ENCODE results near the gene ZFAND6.

ZFAND6 gene

GRCh38 chr15:80132382-80132781 lies 72.9 kb downstream of the ZFAND6 start:
- no peak for ATAC-seq

GRCh38 chr15:80136854-80137253 lies 77.4 kb downstream of the ZFAND6 start:
- TF ChIP-seq ISL1 (CRISPR knock-in tag; IDR thresholded peaks at IDR 0.05) = no peak
- ATAC-seq = no peak

More at GRCh38 chr15:80132382-80132781, 72.9 kb downstream of the ZFAND6 start:
- no peak for TF ChIP-seq POU6F1 (CRISPR knock-in tag; IDR thresholded peaks at IDR 0.05; ENCODE audit: borderline replicate concordance, low read depth)
- no peak for TF ChIP-seq OSR1 (CRISPR knock-in tag; IDR thresholded peaks at IDR 0.05)
- no peak for TF ChIP-seq PPARA (CRISPR knock-in tag; IDR thresholded peaks at IDR 0.05; ENCODE audit: borderline replicate concordance)
- no peak for TF ChIP-seq RARB (CRISPR knock-in tag; IDR thresholded peaks at IDR 0.05)
- TF ChIP-seq PATZ1 (CRISPR knock-in tag; IDR thresholded peaks at IDR 0.05; ENCODE audit: borderline replicate concordance) = no peak
- no peak for TF ChIP-seq CSRNP3 (CRISPR knock-in tag; IDR thresholded peaks at IDR 0.05)
- TF ChIP-seq ZNF70 (CRISPR knock-in tag; IDR thresholded peaks at IDR 0.05) = no peak
- no peak for TF ChIP-seq BACH2 (CRISPR knock-in tag; IDR thresholded peaks at IDR 0.05; ENCODE audit: borderline replicate concordance)
- no peak for TF ChIP-seq ESRRG (CRISPR knock-in tag; IDR thresholded peaks at IDR 0.05)
- no peak for TF ChIP-seq TSHZ2 (CRISPR knock-in tag; IDR thresholded peaks at IDR 0.05)
- no peak for TF ChIP-seq ZC3H10 (CRISPR knock-in tag; IDR thresholded peaks at IDR 0.05)
- TF ChIP-seq ZFP30 (CRISPR knock-in tag; IDR thresholded peaks at IDR 0.05) = no peak
- no peak for TF ChIP-seq ZFP3 (CRISPR knock-in tag; IDR thresholded peaks at IDR 0.05)
- TF ChIP-seq CSDC2 (CRISPR knock-in tag; IDR thresholded peaks at IDR 0.05) = no peak
- no peak for TF ChIP-seq SNAI2 (CRISPR knock-in tag; IDR thresholded peaks at IDR 0.05)

GRCh38 chr15:80138961-80139360 lies 79.5 kb downstream of the ZFAND6 start:
- TF ChIP-seq PATZ1 (CRISPR knock-in tag; IDR thresholded peaks at IDR 0.05; ENCODE audit: borderline replicate concordance) = no peak
- no peak for TF ChIP-seq TOX (CRISPR knock-in tag; IDR thresholded peaks at IDR 0.05; ENCODE audit: borderline replicate concordance)
- TF ChIP-seq TCF4 (CRISPR knock-in tag; IDR thresholded peaks at IDR 0.05; ENCODE audit: borderline replicate concordance) = no peak
- no peak for TF ChIP-seq TSHZ2 (CRISPR knock-in tag; IDR thresholded peaks at IDR 0.05)
- TF ChIP-seq ZNF70 (CRISPR knock-in tag; IDR thresholded peaks at IDR 0.05) = no peak
- no peak for TF ChIP-seq ARNTL (CRISPR knock-in tag; IDR thresholded peaks at IDR 0.05; ENCODE audit: borderline replicate concordance, low read depth)
- TF ChIP-seq RARB (CRISPR knock-in tag; IDR thresholded peaks at IDR 0.05) = no peak
- TF ChIP-seq ESRRG (CRISPR knock-in tag; IDR thresholded peaks at IDR 0.05) = no peak
- no peak for TF ChIP-seq BACH2 (CRISPR knock-in tag; IDR thresholded peaks at IDR 0.05; ENCODE audit: borderline replicate concordance)
- no peak for TF ChIP-seq CSDC2 (CRISPR knock-in tag; IDR thresholded peaks at IDR 0.05)
- no peak for TF ChIP-seq PPARA (CRISPR knock-in tag; IDR thresholded peaks at IDR 0.05; ENCODE audit: borderline replicate concordance)
- TF ChIP-seq ZFP3 (CRISPR knock-in tag; IDR thresholded peaks at IDR 0.05) = no peak
- no peak for TF ChIP-seq ZNF8 (CRISPR knock-in tag; IDR thresholded peaks at IDR 0.05)
- no peak for TF ChIP-seq CSRNP3 (CRISPR knock-in tag; IDR thresholded peaks at IDR 0.05)
- no peak for ATAC-seq

All from SK-N-SH treated with all-trans-retinoic acid at 6 μM for 48 hours (cell line).